Left ventricle myocardium inferior (tissue), 1 donor: Measurements from ENCODE around the gene AGPAT2. TPM values are rescaled to one million over a fixed set of nuclear protein-coding genes. Genes with fewer than 3 reads are reported as not detected.

ENCODE experiments used
- DNase-seq: peaks from one replicate; pipeline ENCODE4 v3.0.0-alpha.2; 2020
- H3K27ac ChIP-seq: fragments of 200-600 bp; replicated peaks from 2 replicates; pipeline ENCODE4 v1.8.0; 2021
- H3K27me3 ChIP-seq: fragments of 200-600 bp; 2 replicates; pipeline ENCODE4 v1.8.0; 2021; ENCODE audit warnings: low read depth
- H3K36me3 ChIP-seq: fragments of 200-600 bp; 2 replicates; pipeline ENCODE4 v1.8.0; 2021
- H3K4me1 ChIP-seq: fragments of 200-600 bp; 2 replicates; pipeline ENCODE4 v1.8.0; 2021
- H3K4me3 ChIP-seq: fragments of 200-600 bp; 2 replicates; pipeline ENCODE4 v1.8.0; 2021; ENCODE audit warnings: mild to moderate bottlenecking, moderate library complexity
- H3K9me3 ChIP-seq: fragments of 200-600 bp; replicated peaks from 2 replicates; pipeline ENCODE4 v1.8.0; 2021
- CTCF ChIP-seq: fragments of 200-600 bp; IDR thresholded peaks from 2 replicates; pipeline ENCODE4 v1.8.0; 2021; ENCODE audit warnings: antibody characterized with exemption, mild to moderate bottlenecking, borderline replicate concordance
- intact Hi-C: fragments of 100-400 bp; cut with micrococcal nuclease; formaldehyde crosslinking; loops from one replicate; pipeline ENCODE4 v1.11.0; 2022
- total RNA-seq: library from RNA; stranded (reverse); fragmentation: NEBNext Ultra II Directional; extraction: Animal tissue kit (Norgen Biotek cat#: 25700); gene quantifications from one replicate; pipeline ENCODE4 v1.2.1, GENCODE V29; 2021
- donor health status: DM: no; HTN: yes; CAD: no; lungs with severe emphysema.

The AGPAT2 gene
- total RNA-seq, 1 donor from 2014 or later: 48.8 TPM

GRCh38 chr9:136687721-136688223 is 515 bp upstream of the AGPAT2 start:
- no peak for TF ChIP-seq CTCF
- Histone ChIP-seq H3K4me3 (peak overlapping the region; percentile 97), H3K4me1 (peaks cover 98% of the 10 kb centered on the region), H3K36me3 (no peaks in the 10 kb centered on the region), H3K27me3 (no peaks in the 10 kb centered on the region), H3K9me3 (no peaks in the 10 kb centered on the region), H3K27ac (peak overlapping the region; percentile 97)
- intact Hi-C loops: no loop called here
- peak; percentile 48 for DNase-seq

GRCh38 chr9:136686534-136686793 is 793 bp downstream of the AGPAT2 start:
- peak overlapping the region; percentile 97 for H3K4me3 ChIP-seq
- TF ChIP-seq CTCF: no peak
- H3K27ac ChIP-seq: peak overlapping the region; percentile 97
- no peaks in the 10 kb centered on the region for H3K27me3 ChIP-seq
- no peak for DNase-seq
- no peaks in the 10 kb centered on the region for H3K36me3 ChIP-seq
- H3K9me3 ChIP-seq: no peaks in the 10 kb centered on the region
- peaks cover 93% of the 10 kb centered on the region for H3K4me1 ChIP-seq
- intact Hi-C loops: no loop called here

GRCh38 chr9:136685790-136686533 is 1.3 kb downstream of the AGPAT2 start:
- Histone ChIP-seq H3K4me3 (peak overlapping the region; percentile 97), H3K4me1 (peaks cover 88% of the 10 kb centered on the region), H3K27me3 (no peaks in the 10 kb centered on the region), H3K27ac (peak overlapping the region; percentile 97), H3K9me3 (no peaks in the 10 kb centered on the region), H3K36me3 (no peaks in the 10 kb centered on the region)
- intact Hi-C loops: no loop called here
- peak; percentile 27 for DNase-seq
- no peak for TF ChIP-seq CTCF

GRCh38 chr9:136685216-136685615 is 2.0 kb downstream of the AGPAT2 start:
- Histone ChIP-seq H3K4me3 (peak overlapping the region; percentile 97), H3K36me3 (no peaks in the 10 kb centered on the region), H3K27ac (no peak overlapping the region), H3K27me3 (no peaks in the 10 kb centered on the region), H3K4me1 (peaks cover 86% of the 10 kb centered on the region), H3K9me3 (no peaks in the 10 kb centered on the region)
- intact Hi-C loops: no loop called here
- no peak for DNase-seq
- no peak for TF ChIP-seq CTCF

- Histone ChIP-seq H3K27ac (no peak overlapping the region), H3K27me3 (no peaks in the 10 kb centered on the region), H3K36me3 (no peaks in the 10 kb centered on the region), H3K9me3 (no peaks in the 10 kb centered on the region), H3K4me1 (peaks cover 86% of the 10 kb centered on the region), H3K4me3 (no peak overlapping the region)
- no peak for TF ChIP-seq CTCF
- no peak for DNase-seq
- intact Hi-C loops: no loop called here
These were observed 2.5 kb downstream of the AGPAT2 start for GRCh38 chr9:136684799-136685198.
